Measurements from ENCODE around the gene CD164.

Gene CD164

DNA sequence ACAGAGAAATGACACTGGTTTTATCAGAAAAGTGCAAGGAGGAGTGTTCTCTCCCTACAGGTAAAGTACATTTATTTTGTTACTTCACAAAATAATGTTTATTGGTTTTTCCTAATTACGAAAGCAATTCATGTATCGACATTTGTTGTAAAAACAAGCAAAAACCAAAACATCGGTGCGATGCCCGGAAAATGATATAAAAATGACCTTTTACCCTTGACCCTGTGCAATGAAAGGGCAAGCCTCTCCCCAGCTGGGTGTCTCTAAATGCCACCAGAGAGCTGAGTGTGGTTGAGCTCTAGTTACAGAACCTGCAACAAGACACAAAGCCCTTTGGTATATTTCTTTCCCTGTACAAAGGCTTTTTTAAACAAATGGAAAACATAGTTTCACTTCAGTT, 65.4 kb downstream of the CD164 start:
- H3K27ac ChIP-seq = no peak overlapping the region
- H3K4me1 ChIP-seq = no peaks in the 10 kb centered on the region
- H3K79me2 ChIP-seq = no peaks in the 10 kb centered on the region
- TF ChIP-seq, protein P1, sequence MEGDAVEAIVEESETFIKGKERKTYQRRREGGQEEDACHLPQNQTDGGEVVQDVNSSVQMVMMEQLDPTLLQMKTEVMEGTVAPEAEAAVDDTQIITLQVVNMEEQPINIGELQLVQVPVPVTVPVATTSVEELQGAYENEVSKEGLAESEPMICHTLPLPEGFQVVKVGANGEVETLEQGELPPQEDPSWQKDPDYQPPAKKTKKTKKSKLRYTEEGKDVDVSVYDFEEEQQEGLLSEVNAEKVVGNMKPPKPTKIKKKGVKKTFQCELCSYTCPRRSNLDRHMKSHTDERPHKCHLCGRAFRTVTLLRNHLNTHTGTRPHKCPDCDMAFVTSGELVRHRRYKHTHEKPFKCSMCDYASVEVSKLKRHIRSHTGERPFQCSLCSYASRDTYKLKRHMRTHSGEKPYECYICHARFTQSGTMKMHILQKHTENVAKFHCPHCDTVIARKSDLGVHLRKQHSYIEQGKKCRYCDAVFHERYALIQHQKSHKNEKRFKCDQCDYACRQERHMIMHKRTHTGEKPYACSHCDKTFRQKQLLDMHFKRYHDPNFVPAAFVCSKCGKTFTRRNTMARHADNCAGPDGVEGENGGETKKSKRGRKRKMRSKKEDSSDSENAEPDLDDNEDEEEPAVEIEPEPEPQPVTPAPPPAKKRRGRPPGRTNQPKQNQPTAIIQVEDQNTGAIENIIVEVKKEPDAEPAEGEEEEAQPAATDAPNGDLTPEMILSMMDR (IDR thresholded peaks at IDR 0.05) = no peak
- H3K4me2 ChIP-seq (ENCODE audit: low read length) = no peak overlapping the region
- H3K27me3 ChIP-seq (ENCODE audit: control insufficient read depth, insufficient read depth, low read length) = no peaks in the 10 kb centered on the region
- no peak overlapping the region for H3K9ac ChIP-seq
- no peak overlapping the region for H3K4me3 ChIP-seq (ENCODE audit: low read depth, low read length)
- H3K9me3 ChIP-seq (ENCODE audit: control insufficient read depth, low read length) = no peaks in the 10 kb centered on the region
- no peaks in the 10 kb centered on the region for H3K36me3 ChIP-seq (ENCODE audit: control insufficient read depth, insufficient read depth, low read length)
- no peak overlapping the region for H2AFZ ChIP-seq

Data from parathyroid adenoma (tissue), 2 donors.